HEK293T (cell line): ENCODE measurements around the gene C2orf76.

Experiments used
- BHLHE40 ChIP-seq: fragments of 450-650 bp; IDR thresholded peaks from 2 replicates; pipeline ENCODE4 v1.6.1; 2016; ENCODE audit warnings: mild to moderate bottlenecking, moderate library complexity, borderline replicate concordance
- ELF4 ChIP-seq: fragments of 450-650 bp; IDR thresholded peaks from 2 replicates; pipeline ENCODE4 v1.6.1; 2017; ENCODE audit warnings: antibody characterized with exemption
- FOXK2 ChIP-seq: fragments of 450-650 bp; IDR thresholded peaks from 2 replicates; pipeline ENCODE4 v1.6.1; 2016; ENCODE audit warnings: mild to moderate bottlenecking
- LEF1 ChIP-seq: fragments of 450-650 bp; IDR thresholded peaks from 2 replicates; pipeline ENCODE4 v1.6.1; 2017; ENCODE audit warnings: mild to moderate bottlenecking, borderline replicate concordance
- SUZ12 ChIP-seq: fragments of 450-650 bp; IDR thresholded peaks from 2 replicates; pipeline ENCODE4 v1.6.1; 2016; ENCODE audit warnings: mild to moderate bottlenecking
- TARDBP ChIP-seq: fragments of 450-650 bp; IDR thresholded peaks from 2 replicates; pipeline ENCODE4 v1.6.1; 2016
- ZNF384 ChIP-seq: fragments of 450-650 bp; IDR thresholded peaks from 2 replicates; pipeline ENCODE4 v1.6.1; 2016
- TF ChIP-seq, protein P1 (sequence below): fragments of 450-650 bp; IDR thresholded peaks from 2 replicates; pipeline ENCODE4 v1.6.1; 2016

DNA sequence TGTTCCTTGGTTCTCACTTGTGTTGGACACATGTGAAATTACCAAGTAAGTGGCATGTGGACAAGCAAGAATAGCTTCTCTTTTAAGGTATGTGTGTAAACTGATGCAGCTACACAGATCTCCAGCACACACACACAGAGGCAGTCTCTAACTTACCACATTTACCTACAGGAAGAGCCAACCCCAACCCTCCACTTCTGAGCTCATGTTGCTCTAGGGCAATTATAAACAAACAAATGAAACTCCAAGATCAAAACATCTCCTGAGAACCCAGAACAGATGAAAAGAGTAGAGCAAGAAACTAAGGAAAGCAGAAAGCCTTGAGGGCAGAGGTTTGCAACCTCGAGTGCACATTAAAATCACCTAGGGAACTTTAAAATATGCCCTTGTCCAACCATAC, 49.0 kb upstream of the C2orf76 start:
- TF ChIP-seq LEF1 = no peak
- TF ChIP-seq, protein P1, sequence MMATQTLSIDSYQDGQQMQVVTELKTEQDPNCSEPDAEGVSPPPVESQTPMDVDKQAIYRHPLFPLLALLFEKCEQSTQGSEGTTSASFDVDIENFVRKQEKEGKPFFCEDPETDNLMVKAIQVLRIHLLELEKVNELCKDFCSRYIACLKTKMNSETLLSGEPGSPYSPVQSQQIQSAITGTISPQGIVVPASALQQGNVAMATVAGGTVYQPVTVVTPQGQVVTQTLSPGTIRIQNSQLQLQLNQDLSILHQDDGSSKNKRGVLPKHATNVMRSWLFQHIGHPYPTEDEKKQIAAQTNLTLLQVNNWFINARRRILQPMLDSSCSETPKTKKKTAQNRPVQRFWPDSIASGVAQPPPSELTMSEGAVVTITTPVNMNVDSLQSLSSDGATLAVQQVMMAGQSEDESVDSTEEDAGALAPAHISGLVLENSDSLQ = no peak
- TF ChIP-seq ELF4 = no peak
- TF ChIP-seq SUZ12 = no peak
- TF ChIP-seq TARDBP = no peak
- TF ChIP-seq BHLHE40 = no peak
- TF ChIP-seq FOXK2 = no peak
- TF ChIP-seq ZNF384 = no peak
